NCI-H146 treated with DMSO at 0.1 percent for 48 hours (cell line): ENCODE data around the gene SGK1.

Source experiments
- DNase-seq: peaks from one replicate; lab custom pipeline; 2025; ENCODE audit not compliant: unreplicated experiment; lab: John Stamatoyannopoulos, UW

The SGK1 gene

GRCh38 chr6:134173366-134173725, 144.6 kb downstream of the SGK1 start:
- no peak for DNase-seq

GRCh38 chr6:134172706-134173365, 145.1 kb downstream of the SGK1 start:
- DNase-seq: no peak

GRCh38 chr6:134172020-134172705, 145.7 kb downstream of the SGK1 start:
- DNase-seq: no peak

GRCh38 chr6:134171517-134171916, 146.4 kb downstream of the SGK1 start:
- DNase-seq: no peak

GRCh38 chr6:134170844-134171243, 147.1 kb downstream of the SGK1 start:
- DNase-seq: no peak

- DNase-seq: no peak
Measured at GRCh38 chr6:134169871-134170486, 147.9 kb downstream of the SGK1 start.

- DNase-seq: no peak
Measured at GRCh38 chr6:134168590-134169208, 149.2 kb downstream of the SGK1 start.

- DNase-seq: no peak
Measured at GRCh38 chr6:134166511-134167261, 151.2 kb downstream of the SGK1 start.

- no peak for DNase-seq
Measured at GRCh38 chr6:134165561-134166201, 152.2 kb downstream of the SGK1 start.

GRCh38 chr6:134164300-134164699, 153.6 kb downstream of the SGK1 start:
- no peak for DNase-seq

GRCh38 chr6:134162932-134163331, 155.0 kb downstream of the SGK1 start:
- no peak for DNase-seq

GRCh38 chr6:134161041-134161440, 156.9 kb downstream of the SGK1 start:
- no peak for DNase-seq

GRCh38 chr6:134152767-134153485, 165.0 kb downstream of the SGK1 start:
- no peak for DNase-seq

- no peak for DNase-seq
Measured at GRCh38 chr6:134148566-134148965, 169.3 kb downstream of the SGK1 start.

- no peak for DNase-seq
Measured at GRCh38 chr6:134147034-134147533, 170.8 kb downstream of the SGK1 start.

- no peak for DNase-seq
Measured at GRCh38 chr6:134146268-134147033, 171.5 kb downstream of the SGK1 start.

- DNase-seq: no peak
Measured at GRCh38 chr6:134145786-134146185, 172.1 kb downstream of the SGK1 start.

- DNase-seq: no peak
Measured at GRCh38 chr6:134138226-134138975, 179.5 kb downstream of the SGK1 start.
